Measurements from ENCODE around the gene ICAM4.
A peak's percentile ranks its signal among the peaks of the same experiment; 100 is the strongest.
"Not testable (repeated sequence)": the region's sequence is repeated elsewhere in the genome, so short reads cannot be mapped to it uniquely, and the experiment has no call there.

The ICAM4 gene

DNA sequence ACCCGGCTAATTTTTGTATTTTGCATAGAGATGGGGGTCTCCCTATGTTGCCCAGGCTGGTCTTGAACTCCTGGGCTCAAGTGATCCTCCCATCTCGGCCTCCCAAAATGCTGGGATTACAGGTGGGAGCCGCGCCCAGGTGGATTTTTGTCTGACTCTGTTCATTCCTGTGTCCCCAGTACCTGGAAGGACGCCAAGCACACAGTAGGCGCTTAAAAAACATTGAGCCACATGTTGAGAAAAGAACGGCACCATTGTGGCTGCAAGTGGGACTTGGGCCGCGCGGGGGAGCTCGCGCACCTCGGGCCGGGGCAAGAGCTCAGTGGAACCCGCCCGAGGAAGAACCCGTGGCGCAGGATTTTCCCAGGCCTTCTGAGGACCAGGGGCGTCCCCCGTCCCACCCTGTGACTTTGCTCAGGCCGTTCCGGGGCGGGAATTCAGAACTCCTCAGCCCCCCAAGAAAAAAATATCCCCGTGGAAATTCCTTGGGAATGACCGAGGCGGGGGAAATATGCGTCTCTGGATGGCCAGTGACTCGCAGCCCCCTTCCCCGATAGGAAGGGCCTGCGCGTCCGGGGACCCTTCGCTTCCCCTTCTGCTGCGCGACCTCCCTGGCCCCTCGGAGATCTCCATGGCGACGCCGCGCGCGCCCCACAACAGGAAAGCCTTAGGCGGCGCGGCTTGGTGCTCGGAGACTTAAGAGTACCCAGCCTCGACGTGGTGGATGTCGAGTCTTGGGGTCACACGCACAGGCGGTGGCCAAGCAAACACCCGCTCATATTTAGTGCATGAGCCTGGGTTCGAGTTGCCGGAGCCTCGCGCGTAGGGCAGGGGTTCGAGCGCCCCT is 17.2 kb upstream of the ICAM4 start:
- DNase-seq (ENCODE audit: low read depth): peak; percentile 82

DNA sequence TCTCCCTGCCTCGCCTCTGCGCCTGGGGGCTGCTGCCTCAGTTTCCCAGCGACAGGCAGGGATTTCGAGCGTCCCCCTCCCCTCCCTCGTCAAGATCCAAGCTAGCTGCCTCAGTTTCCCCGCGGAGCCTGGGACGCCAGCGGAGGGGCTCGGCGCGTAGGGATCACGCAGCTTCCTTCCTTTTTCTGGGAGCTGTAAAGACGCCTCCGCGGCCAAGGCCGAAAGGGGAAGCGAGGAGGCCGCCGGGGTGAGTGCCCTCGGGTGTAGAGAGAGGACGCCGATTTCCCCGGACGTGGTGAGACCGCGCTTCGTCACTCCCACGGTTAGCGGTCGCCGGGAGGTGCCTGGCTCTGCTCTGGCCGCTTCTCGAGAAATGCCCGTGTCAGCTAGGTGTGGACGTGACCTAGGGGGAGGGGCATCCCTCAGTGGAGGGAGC is 16.6 kb upstream of the ICAM4 start:
- DNase-seq (ENCODE audit: low read depth): peak; percentile 58

DNA sequence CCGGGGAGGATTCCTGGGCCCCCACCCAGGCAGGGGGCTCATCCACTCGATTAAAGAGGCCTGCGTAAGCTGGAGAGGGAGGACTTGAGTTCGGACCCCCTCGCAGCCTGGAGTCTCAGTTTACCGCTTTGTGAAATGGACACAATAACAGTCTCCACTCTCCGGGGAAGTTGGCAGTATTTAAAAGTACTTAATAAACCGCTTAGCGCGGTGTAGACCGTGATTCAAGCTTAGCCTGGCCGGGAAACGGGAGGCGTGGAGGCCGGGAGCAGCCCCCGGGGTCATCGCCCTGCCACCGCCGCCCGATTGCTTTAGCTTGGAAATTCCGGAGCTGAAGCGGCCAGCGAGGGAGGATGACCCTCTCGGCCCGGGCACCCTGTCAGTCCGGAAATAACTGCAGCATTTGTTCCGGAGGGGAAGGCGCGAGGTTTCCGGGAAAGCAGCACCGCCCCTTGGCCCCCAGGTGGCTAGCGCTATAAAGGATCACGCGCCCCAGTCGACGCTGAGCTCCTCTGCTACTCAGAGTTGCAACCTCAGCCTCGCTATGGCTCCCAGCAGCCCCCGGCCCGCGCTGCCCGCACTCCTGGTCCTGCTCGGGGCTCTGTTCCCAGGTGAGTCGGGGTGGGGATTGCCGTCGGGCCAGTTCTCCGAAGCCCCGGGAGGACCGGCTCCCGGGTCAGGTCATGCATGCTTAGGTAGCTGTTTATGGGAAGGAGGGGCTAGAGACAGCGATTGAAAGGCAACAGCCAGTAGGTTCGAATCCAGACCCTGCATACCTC is 15.9 kb upstream of the ICAM4 start, which contains the start of gene ICAM1:
ICAM1 (plus strand) TSS at position 505 of the 779 bp plus-strand sequence; CDS start at position 545, 40 bp downstream.
- peak; percentile 66 for DNase-seq (ENCODE audit: low read depth)

DNA sequence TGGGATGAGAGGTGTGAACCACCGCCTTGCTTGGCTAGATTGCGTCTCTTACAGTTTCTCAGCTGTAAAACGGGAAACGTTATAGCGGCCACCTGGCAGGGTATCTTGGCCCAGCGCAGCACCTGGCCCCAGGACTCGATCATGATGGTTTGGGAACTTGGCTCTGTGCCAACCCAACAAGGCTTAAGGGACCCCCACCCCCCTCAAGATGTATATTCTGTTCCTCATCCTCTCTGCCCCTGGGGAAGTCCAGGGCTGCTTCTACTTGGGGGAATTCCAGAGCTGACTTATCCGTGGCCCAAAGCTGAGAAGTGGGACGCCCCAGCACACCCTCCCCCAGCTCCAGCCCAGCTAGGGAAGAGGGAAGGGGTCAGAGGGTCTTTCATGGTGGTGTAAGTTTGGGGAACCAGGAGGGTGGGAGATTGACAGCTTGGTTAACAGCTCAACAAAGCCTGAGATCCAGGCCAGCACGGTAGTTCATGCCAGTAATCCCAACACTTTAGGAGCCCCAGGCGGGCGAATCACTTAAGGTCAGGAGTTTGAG is 15.1 kb upstream of the ICAM4 start:
- no peak for DNase-seq (ENCODE audit: low read depth)

DNA sequence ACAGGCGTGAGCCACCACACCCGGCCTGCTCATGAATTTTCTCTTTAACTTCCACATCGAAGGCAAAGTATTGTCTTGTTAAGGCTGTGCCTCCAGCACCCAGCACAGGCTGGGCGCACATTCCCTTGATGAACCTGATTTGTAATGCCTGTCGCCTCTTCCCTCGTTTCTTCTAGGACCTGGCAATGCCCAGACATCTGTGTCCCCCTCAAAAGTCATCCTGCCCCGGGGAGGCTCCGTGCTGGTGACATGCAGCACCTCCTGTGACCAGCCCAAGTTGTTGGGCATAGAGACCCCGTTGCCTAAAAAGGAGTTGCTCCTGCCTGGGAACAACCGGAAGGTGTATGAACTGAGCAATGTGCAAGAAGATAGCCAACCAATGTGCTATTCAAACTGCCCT is 12.2 kb upstream of the ICAM4 start:
- no peak for DNase-seq (ENCODE audit: low read depth)

DNA sequence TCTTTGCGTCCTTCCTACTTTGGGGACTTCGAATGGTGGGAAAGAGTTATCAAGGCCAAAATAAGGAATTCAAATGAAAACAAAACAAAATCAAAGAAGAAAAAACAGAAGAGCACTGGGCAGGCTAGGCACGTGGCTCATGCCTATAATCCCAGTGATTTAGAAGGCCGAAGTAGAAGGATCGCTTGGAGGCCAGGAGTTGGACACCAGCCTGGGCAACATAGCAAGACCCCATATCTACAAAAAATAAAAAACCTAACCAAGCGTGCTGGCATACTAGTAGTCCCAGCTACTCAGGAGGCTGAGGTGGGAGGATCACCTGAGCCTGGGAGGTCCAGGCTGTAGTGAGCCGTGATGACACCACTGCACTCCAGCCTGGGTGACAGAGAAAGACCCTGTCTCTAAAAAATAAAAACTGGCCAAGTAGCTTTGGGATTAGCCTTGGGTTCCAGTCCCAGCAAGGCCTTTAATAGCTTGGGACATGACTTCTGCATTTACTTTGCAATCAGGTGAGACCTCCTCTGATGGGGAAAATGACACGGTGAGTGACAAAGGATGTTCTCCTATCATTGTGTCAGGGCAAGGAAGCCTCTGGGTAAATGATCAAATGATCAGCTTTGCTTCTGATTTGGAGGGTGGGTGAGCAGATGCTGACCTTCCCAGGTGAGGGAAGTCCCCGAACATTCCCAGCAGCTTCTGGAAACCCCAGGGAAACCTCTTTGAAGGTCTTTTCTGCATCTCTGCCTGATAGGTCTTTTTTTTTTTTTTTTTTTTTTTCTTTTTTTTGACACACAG is 8.8 kb upstream of the ICAM4 start:
- no peak for DNase-seq (ENCODE audit: low read depth)

DNA sequence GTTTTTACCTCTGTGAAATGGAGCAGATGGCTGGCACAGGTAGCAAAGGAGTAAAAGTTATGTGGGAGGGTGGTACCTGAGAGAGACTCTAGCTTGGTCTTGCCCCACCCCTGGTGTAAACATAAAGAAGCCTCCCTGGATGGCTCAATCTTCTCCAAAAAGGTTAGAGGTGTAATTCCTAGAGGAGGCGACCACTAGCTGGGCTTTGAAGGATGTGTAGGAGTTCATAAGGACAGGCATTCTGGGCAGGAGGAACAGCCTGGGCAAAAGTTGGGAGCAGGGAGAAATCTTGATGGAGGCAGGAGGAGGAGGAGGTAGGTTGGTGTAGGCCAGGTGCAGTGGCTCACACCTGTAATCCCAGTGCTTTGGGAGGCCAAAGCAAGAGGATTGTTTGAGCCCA is 7.8 kb upstream of the ICAM4 start:
- no peak for DNase-seq (ENCODE audit: low read depth)

DNA sequence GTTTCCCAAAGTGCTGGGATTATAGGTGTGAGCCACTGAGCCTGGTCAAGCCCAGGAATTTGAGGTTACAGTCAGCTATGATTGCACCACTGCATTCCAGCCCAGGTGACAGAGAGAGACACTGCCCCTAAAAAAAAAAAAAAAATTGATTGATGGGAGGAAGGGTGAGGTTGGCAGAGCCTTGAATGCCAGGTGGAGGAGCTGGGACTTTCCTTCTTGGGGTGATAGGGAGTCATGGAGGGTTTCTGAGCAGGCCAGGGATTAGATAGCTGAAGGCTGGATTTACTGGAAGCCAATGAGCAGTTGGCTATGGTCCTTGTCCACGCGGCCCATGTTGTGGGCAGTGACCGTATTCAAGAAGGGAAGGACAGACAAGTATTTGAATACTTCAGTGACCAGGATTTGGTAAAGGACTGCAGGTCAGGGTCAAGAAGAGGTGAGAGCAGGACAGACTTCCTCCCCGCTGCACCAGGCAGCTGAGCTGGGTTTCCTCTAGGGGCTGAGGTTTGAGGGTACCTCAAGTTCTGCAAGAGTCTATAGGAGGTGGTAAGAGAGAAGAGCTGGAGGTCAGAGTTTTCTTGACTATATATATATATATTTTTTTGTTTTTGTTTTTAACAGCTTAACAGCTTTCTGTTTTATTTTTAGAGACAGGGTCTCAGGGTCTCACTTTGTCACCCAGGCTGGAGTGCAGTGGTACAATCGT is 6.9 kb upstream of the ICAM4 start:
- no peak for DNase-seq (ENCODE audit: low read depth)

DNA sequence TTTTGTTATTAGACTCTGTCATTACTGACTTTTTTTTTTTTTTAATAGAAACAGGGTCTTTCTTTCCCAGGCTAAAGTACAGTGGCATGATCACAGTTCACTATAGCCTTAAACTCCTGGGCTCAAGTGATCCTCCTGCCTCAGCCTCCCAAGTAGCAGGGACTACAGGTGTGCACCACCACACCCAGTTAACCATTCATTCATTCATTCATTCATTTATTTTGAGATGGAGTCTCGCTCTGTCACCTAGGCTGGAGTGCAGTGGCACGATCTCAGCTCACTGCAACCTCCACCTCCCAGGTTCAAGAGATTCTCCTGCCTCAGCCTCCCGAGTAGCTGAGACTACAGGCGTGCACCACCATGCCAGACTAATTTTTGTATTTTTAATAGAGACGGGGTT is 4.7 kb upstream of the ICAM4 start:
- not testable (repeated sequence) for DNase-seq (ENCODE audit: low read depth)

DNA sequence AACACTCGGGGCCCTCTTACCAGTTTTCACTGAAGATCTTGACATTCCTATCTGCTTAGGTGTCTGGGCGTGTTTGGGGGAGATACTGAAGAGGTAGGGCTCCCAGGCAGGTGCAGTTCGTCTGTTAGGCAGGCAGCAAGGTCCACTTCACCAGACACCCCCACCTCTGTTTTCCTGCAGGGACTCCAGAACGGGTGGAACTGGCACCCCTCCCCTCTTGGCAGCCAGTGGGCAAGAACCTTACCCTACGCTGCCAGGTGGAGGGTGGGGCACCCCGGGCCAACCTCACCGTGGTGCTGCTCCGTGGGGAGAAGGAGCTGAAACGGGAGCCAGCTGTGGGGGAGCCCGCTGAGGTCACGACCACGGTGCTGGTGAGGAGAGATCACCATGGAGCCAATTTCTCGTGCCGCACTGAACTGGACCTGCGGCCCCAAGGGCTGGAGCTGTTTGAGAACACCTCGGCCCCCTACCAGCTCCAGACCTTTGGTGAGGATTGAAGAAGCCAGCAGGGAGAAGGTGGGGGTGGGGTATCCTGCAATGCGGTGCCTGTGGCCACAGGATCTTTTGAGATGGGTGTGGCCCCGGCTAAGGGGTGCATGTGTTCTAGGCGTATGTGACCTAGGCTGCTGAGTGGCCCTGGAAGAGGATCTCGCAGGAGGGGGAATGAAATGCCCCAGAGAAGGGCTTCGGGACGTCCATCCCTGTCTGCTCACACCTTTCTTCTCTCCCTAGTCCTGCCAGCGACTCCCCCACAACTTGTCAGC is 3.3 kb upstream of the ICAM4 start:
- no peak for DNase-seq (ENCODE audit: low read depth)

DNA sequence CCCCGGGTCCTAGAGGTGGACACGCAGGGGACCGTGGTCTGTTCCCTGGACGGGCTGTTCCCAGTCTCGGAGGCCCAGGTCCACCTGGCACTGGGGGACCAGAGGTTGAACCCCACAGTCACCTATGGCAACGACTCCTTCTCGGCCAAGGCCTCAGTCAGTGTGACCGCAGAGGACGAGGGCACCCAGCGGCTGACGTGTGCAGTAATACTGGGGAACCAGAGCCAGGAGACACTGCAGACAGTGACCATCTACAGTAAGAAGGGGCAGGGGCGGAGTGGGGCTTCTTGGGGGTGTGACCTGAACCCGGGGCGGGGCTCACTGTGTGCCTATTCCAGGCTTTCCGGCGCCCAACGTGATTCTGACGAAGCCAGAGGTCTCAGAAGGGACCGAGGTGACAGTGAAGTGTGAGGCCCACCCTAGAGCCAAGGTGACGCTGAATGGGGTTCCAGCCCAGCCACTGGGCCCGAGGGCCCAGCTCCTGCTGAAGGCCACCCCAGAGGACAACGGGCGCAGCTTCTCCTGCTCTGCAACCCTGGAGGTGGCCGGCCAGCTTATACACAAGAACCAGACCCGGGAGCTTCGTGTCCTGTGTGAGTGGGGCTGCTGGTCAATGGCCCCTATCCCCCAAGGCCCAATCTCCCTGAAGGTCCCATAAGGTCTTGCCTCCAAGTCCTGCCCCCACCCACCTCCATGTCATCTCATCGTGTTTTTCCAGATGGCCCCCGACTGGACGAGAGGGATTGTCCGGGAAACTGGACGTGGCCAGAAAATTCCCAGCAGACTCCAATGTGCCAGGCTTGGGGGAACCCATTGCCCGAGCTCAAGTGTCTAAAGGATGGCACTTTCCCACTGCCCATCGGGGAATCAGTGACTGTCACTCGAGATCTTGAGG is 2.4 kb upstream of the ICAM4 start:
- no peak for DNase-seq (ENCODE audit: low read depth)

DNA sequence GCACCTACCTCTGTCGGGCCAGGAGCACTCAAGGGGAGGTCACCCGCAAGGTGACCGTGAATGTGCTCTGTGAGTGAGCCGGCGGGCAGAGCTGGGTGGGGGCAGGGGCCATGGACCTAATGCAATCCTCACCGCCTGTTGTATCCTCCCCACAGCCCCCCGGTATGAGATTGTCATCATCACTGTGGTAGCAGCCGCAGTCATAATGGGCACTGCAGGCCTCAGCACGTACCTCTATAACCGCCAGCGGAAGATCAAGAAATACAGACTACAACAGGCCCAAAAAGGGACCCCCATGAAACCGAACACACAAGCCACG is 1.8 kb upstream of the ICAM4 start:
- no peak for DNase-seq (ENCODE audit: low read depth)

DNA sequence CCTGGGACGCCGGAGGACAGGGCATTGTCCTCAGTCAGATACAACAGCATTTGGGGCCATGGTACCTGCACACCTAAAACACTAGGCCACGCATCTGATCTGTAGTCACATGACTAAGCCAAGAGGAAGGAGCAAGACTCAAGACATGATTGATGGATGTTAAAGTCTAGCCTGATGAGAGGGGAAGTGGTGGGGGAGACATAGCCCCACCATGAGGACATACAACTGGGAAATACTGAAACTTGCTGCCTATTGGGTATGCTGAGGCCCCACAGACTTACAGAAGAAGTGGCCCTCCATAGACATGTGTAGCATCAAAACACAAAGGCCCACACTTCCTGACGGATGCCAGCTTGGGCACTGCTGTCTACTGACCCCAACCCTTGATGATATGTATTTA is 1.4 kb upstream of the ICAM4 start:
- DNase-seq (ENCODE audit: low read depth): no peak

DNA sequence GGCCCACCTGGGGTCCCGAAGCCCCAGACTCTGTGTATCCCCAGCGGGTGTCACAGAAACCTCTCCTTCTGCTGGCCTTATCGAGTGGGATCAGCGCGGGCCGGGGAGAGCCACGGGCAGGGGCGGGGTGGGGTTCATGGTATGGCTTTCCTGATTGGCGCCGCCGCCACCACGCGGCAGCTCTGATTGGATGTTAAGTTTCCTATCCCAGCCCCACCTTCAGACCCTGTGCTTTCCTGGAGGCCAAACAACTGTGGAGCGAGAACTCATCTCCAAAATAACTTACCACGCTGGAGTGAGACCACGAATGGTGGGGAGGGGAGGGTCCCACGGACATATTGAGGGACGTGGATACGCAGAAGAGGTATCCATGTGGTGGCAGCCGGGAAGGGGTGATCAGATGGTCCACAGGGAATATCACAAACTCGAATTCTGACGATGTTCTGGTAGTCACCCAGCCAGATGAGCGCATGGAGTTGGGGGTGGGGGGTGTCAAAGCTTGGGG is 2.0 kb downstream of the ICAM4 start:
- DNase-seq (ENCODE audit: low read depth): no peak

DNA sequence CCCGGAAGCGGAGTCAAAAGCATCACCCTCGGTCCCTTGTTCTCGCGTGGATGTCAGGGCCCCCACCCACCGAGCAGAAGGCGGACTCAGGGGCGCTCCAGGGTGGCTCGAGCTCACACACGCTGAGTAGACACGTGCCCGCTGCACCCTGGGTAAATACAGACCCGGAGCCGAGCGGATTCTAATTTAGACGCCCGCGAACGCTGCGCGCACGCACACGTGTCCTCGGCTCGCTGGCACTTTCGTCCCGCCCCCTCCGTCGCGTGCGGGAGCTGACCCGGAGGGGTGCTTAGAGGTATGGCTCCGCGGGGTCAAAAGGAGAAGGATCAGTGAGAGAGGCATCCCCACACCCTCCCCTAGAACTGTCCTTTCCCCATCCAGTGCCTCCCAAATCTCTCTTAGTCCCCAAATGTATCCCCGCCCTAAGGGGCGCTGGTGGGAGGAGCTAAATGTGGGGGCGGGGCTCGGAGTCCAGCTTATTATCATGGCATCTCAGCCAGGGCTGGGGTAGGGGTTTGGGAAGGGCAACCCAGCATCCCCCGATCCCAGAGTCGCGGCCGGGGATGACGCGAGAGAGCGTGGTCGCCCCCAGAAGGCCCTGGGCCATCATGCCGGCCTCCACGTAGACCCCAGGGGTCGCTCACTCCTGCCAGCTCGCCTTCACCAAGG is 2.5 kb downstream of the ICAM4 start:
- peak; percentile 51 for DNase-seq (ENCODE audit: low read depth)

DNA sequence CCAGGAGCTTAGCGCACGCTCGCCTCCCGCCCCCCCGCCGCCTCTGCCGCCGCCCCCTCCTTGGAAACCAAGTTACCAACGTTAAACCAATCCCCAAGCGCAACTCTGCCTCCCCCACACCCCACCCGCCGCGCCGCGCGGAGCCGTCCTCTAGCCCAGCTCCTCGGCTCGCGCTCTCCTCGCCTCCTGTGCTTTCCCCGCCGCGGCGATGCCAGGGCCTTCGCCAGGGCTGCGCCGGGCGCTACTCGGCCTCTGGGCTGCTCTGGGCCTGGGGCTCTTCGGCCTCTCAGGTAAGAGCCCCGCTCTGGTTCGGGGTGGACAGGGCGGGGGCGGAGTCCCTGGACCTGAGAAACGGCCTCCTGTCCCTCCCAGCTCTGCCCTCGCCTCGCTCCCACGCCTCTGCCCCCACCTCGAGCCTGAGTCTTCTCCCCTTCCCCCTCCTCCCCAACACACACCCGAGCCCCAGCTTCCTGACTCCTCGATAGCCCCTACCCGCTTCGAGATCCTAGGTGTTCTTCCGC is 3.1 kb downstream of the ICAM4 start, which contains the start of gene ICAM5:
ICAM5 (plus strand) TSS at position 117 of the 521 bp plus-strand sequence; CDS start at position 209, 92 bp downstream.
- DNase-seq (ENCODE audit: low read depth): no peak

DNA sequence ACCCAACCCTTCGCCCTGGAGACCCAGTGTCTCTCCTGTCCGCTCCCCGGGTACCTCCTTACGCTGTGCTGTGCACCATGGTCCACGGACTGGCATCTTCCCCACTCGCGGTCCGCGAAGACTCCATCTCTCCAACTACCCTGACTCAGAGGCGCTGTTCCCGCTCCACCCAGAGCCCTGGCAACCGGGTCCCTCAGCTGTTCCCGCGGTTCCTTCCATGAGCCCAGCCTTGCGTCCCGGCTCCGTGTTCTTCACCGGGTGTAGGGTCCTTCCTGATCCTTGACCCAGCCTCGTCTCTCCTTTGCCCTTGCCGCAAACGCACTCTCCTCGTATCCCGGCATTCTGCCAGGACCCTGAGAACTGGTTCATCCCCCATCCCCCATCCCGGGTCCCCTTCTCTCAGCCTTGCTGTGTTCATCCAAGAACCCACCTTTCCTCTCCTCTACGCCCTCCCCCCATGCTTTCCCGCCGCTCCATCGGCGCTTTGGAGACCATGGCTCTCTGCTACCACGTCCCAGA is 3.7 kb downstream of the ICAM4 start:
- DNase-seq (ENCODE audit: low read depth): no peak

DNA sequence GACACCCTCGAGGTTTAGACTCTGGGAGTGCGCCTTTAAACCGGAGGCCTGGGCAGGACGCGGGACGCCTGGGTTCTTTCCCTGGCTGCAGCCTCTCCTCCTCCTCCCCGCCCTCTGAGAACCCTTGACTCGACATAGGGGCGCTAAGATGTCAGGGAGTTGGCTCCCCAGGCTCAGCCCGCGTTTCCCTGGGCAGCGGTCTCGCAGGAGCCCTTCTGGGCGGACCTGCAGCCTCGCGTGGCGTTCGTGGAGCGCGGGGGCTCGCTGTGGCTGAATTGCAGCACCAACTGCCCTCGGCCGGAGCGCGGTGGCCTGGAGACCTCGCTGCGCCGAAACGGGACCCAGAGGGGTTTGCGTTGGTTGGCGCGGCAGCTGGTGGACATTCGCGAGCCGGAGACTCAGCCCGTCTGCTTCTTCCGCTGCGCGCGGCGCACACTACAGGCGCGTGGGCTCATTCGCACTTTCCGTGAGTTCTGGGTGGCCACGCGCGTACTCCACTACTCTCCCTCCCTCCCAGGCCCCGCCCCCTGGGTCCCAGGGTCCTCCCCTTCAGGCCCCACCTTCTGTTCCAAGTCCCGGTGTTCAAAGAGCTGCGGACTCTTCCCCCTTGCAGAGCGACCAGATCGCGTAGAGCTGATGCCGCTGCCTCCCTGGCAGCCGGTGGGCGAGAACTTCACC is 4.3 kb downstream of the ICAM4 start:
- no peak for DNase-seq (ENCODE audit: low read depth)
